ENCODE data around the gene LACRT.

- TF ChIP-seq POLR2A (IDR thresholded peaks at IDR 0.05), result no peak
- no peak for TF ChIP-seq CTCF (IDR thresholded peaks at IDR 0.05)
- TF ChIP-seq POLR2AphosphoS5 (IDR thresholded peaks at IDR 0.05), result no peak
- TF ChIP-seq EP300 (IDR thresholded peaks at IDR 0.05), result no peak
Measured at GRCh38 chr12:54682674-54683073, 48.0 kb upstream of the LACRT start.
